Lower leg skin (tissue), 3 donors: Measurements from ENCODE around the gene KPNA5.

Experiments
- POLR2A ChIP-seq, 2 donors: fragments of 450-650 bp; IDR thresholded peaks; one replicate each; pipeline ENCODE4 v1.6.1; 2016 to 2017; ENCODE audit warnings: antibody characterized with exemption in 2 of 2, mild to moderate bottlenecking in 1 of 2, moderate library complexity in 1 of 2
- TF ChIP-seq, protein P1 (sequence below), 3 donors: fragments of 450-650 bp; IDR thresholded peaks; one replicate each; pipeline ENCODE4 v1.5.1; 2016; ENCODE audit warnings: antibody characterized with exemption in 3 of 3, mild to moderate bottlenecking in 3 of 3, moderate library complexity in 2 of 3

GRCh38 chr6:116726947-116727346 is 45.9 kb downstream of the KPNA5 start:
- TF ChIP-seq, protein P1, sequence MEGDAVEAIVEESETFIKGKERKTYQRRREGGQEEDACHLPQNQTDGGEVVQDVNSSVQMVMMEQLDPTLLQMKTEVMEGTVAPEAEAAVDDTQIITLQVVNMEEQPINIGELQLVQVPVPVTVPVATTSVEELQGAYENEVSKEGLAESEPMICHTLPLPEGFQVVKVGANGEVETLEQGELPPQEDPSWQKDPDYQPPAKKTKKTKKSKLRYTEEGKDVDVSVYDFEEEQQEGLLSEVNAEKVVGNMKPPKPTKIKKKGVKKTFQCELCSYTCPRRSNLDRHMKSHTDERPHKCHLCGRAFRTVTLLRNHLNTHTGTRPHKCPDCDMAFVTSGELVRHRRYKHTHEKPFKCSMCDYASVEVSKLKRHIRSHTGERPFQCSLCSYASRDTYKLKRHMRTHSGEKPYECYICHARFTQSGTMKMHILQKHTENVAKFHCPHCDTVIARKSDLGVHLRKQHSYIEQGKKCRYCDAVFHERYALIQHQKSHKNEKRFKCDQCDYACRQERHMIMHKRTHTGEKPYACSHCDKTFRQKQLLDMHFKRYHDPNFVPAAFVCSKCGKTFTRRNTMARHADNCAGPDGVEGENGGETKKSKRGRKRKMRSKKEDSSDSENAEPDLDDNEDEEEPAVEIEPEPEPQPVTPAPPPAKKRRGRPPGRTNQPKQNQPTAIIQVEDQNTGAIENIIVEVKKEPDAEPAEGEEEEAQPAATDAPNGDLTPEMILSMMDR (IDR thresholded peaks at IDR 0.05) = no peak
- no peak for TF ChIP-seq POLR2A (IDR thresholded peaks at IDR 0.05)
